Nucleus accumbens (tissue), 56 donors: ENCODE data around the gene FAM13C.
A peak's percentile ranks its signal among the peaks of the same experiment; 100 is the strongest.
"Not testable (repeated sequence)": the region's sequence is repeated elsewhere in the genome, so short reads cannot be mapped to it uniquely, and the experiment has no call there.

ENCODE experiments used
- DNase-seq, 56 donors: peaks; one replicate each; lab custom pipeline; 2025; lab: John Stamatoyannopoulos, UW

FAM13C gene

DNA sequence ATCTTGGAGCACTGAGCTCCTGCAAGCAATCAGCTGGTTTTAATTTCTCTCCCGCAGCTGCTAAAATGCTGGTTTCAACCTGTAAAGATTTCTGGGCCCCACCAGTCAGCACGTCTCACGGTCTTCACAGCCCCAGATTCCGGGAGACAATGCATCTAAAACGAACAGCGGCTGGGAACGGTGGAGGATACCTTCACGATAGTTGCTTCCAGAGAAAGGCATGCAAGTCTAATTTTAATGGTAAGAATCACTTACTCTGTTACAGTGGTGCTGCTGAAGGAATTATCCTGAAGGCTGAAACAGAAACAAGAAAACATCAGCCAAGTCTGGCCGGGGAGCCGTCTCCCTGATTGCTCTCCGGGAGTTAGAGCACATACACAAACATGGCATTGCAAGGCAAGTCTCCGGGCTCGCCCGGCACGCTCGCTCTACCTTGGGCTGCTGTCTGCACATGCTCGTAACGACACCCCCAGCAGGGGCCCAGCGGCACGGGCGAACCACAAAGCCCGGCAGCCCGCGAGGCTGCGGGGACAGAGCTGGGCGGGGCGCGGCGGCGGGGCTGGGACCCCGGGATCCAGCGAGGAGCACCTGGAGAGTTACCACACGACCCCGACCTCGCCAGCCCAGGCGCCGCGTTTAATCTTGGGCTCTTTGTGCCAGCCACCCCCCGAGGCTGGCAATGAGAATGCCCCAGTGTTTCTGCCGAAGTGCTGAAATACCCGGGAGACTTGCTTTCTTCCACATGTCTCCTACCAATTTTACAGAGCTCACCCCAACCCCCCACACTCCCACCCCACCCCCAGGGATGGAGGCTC is at the start of gene FAM13C:
Gene FAM13C, minus strand, starts transcription at position 406 of the 815 bp plus-strand sequence. Its CDS starts 89 bp downstream, at position 317.
- peak in 55 of 56 donors; percentile 15 to 83 (median 70) for DNase-seq

DNA sequence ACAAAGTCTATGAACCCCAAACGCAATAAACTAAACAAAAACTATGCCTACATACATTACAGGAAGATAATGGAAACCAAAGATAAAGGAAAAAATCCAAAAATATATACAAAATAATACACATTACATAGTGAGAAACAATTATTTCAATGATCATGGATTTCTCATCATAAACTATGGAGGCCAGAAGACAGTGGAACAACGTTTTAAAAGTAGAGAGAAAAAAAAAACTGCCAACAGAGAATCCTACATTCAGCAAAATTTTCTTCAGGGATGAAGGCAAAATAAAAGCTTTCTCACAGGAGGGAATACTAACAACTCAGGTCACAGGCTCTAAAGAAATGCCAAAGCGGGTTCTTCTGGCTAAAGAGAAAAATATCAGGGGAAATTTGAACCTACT is 42.9 kb upstream of the FAM13C start:
- no peak for DNase-seq

DNA sequence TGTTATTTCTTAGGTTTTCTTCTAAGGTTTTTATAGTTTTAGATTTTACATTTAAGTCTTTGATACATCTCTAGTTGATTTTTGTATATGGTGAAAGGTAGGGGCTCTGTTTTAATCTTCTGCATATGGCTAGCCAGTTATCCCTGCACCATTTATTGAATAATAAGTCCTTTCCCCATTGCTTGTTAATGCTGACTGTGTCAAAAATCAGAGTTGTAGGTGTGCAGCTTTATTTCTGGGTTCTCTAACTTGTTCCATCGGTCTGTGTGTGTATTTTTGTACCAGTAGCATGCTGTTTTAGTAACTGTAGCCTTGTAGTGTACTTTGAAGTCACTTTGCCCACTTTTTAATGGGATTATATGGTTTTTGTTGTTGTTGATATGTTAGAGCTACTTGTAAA is 37.9 kb upstream of the FAM13C start:
- DNase-seq, result no peak

DNA sequence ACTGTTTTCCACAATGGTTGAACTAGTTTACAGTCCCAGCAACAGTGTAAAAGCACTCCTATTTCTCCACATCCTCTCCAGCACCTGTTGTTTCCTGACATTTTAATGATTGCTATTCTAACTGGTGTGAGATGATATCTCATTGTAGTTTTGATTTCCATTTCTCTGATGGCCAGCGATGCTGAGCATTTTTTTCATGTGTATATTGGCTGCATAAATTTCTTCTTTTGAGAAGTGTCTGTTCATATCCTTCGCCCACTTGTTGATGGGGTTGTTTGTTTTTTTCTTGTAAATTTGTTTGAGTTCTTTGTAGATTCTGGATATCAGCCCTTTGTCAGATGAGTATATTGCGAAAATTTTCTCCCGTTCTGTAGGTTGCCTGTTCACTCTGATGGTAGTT is 37.0 kb upstream of the FAM13C start:
- not testable (repeated sequence) for DNase-seq

DNA sequence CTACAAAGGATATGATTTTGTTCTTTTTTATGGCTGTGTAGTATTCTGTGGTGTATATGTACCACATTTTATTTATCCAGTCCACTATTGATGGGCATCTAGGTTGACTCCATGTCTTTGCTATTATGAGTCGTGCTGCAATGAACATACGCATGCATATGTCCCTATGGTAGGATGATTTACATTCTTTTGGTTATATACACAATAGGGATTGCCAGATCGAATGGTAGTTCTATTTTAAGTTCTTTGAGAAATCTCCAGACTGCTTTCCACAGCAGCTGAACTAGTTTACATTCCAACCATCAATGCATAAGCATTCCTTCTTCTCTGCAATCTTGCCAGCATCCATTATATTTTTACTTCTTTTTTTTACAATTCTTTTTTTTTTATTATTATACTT is 35.6 kb upstream of the FAM13C start:
- no peak for DNase-seq

DNA sequence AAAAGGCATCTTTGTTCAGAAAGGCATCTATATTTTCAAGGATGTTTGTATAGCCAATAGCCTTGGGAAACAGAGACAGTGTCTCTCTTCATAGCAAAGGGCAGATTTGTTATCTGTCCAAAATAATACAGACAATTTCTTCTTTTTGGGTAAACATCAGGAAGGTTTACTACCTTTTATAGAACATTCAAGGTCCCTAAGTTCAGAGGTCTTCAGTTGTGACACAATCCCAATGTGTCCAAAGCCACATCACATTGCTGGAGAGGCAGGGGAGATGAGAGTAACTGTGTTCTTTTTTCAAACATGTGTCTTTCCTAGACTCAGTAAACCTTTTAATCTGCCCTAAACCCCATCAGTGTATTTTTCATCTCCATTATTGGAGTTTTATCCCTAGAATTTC is 33.6 kb upstream of the FAM13C start:
- no peak for DNase-seq

DNA sequence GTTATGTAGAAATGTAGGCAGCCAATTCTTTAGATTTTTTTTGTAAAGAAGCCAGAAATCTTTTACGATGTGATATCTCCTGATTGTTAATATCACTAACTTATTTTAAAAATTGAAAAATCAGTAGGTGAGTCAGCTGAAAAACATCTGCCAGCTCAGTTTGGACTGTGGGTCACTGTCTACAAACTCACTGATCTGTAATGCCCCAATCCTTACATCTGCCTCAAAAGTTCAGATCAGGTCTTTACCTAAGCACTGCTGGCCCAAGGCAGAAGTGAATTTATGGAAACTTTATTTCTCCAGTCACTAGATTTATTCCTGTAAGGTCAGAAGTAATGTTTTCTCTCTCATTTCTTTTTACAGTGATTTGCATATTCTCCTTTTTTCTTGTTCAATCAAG is 31.0 kb upstream of the FAM13C start:
- no peak for DNase-seq

DNA sequence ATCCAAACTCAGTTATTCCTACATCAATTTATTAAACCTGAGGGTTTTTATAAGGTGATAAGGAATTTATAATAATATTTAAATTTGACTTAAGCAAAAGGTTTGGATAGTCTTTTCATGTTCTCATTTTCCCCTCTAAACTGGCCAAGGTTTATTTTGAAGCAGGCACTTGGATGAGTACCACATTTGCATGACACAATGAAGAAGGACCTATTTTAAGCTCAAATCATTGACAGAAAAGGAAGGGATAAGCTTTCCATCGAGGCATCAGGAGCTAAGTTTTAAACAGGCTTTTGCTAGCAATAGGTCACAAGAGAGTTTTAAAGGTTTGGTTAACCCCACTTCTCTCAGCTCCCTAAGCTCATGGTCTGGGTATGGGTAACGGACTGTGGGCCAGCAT is 28.7 kb upstream of the FAM13C start:
- no peak for DNase-seq

DNA sequence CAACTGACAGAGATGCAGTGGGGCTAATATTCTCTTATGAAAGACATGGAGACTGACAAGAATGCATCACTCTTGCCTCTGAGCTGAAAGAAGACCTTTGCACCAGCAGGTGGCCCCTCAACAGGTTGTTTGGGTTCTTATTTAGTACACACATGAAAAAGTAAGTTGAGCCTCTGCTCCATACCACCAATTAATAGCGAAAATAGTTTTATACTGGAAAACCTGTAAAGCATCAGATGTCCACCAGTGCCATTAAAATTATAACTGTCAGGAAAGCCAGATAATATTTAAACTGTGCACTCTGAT is 26.3 kb upstream of the FAM13C start:
- no peak for DNase-seq

DNA sequence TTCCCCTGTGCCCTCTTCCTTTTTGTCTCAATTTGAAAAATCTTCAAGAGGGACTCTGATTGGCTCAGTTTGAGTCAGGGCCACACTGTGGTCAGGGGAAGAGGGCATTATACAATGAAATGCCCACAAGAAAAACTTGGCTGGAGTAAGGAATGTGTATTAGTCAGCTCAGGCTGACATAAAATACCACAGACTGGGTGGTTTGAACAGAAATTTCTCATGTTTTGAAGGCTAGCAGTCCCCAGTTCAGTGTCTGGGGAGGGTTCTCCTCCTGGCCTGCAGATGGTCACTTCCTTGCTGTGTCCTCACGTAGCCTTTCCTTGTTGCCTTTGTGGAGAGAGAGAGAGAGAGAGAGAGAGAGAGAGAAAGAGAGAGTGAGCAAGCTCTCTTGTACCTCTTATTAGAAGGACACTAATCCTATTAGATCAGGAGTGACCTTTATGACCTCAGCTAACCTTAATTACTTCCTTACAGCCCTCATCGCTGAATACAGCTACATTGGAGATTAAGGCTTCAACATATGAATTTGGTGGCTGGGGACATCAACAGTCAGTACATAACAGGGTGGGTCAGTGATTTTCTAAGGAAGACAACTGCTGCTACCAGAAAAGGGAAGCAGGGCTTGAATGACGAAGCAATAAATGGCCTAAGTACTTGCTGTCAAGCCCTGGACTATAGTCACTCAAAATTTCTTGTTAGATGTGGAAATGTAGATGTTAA is 25.8 kb upstream of the FAM13C start:
- no peak for DNase-seq

DNA sequence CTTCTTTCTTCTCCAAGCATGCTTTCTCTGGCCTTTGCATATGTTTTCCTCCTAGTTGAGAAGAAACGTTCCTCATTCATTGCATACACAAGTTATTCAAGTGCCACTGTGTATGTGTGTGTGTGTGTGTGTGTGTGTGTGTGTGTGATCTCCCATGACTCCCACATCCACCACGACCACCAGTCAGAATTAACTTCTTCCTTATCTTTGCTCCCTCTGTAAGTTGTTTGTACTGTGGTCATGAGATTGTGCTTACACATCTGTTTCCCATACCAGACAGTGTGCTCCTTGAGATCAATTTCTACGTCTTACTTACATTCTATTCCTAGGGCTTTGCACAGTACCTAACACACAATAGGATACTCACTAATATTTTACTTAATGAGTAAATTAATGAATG is 22.4 kb upstream of the FAM13C start:
- no peak for DNase-seq

DNA sequence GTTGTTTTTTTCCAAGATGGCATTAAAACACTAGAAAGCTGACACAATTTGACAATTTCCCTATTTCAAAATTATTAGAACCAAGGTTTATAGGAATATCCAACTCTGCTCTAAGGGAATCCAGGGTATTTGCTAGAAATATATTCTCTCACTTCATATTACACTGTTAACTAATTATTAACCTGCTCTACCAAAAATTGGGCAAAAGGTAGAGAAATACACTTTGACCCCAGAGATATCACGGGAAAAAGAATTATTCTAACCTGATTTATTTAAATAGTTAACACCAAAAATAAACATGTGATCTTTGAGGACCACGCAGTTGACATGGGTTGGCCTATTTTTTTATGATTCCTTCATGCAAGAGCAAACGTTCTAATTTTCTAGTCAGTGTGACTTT is 21.6 kb upstream of the FAM13C start:
- DNase-seq, result no peak

DNA sequence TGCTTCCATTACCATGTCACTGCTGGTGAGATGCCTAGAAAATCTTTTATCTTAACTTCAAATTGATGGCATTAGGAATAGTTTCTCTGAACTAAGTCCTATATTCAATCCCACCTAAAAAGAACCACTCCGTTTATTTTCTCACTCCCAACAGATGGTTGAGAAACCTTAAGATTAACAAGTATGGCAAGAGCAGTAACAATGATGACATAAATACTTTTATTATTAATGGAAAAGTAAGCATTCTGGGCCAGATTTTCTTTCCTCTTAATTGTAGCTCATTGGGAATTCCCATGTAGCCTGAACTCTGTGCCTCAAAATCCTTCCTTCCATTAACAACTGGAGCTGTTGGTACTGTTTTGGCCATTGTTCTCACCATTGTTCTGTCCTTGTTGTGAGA is 21.1 kb upstream of the FAM13C start:
- no peak for DNase-seq

DNA sequence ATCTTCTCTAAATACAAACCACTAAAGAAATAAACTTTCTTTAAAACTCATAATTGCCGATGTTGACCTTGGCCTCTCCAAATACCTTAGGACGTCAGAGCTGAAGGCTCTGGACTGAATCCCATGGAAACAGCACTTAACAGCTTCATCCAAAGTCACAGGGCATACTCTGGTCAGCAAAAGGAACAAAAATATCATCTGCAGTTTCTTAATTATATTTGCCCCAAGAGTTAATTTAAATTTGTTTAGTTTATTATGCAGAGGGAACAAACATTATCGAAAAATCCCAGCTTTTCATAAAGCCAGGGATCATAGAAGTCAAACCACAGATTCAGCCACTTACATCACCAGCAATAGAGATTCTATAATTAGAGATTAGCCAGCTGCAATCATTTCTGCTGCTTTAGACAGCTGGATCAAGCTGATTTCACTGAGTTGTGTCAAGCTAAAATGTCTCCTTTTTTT is 20.5 kb upstream of the FAM13C start:
- no peak for DNase-seq

DNA sequence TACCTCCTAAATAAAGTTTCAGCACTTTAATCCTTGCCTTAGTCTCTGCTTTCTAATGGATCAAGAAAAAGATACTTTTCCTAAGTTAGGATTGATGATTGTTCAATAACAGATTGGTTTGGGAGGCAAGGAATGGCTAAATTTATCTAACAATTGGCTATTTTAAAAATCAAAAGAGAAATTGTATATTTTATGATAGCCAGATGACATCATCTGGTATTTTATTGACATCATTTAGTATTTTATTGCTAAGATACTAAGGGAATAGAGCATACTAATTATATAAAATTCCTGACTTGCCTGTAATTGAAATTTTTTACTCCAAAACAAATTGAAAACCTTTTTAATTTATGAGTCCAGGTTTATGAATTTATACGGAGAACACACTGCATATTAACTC is 19.3 kb upstream of the FAM13C start:
- no peak for DNase-seq

DNA sequence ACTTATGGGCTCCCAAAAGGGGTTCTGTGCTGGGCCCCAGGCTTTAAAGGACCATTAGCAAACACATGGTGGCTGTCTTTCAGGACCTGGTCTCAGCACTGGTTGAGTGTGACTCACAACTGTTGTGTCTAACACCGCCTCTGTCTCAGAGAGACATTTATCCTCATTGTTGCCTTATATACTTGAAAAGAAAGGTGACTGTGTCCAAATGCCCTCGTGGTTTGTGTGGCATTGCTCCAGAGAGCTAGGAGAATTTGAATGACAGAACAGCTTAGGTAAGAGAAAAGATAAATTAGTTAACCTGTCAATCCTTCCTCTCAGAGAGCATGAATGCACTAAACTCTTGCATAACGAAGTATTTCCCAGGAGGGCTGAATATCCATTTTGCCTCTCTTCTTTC is 14.5 kb upstream of the FAM13C start:
- no peak for DNase-seq

DNA sequence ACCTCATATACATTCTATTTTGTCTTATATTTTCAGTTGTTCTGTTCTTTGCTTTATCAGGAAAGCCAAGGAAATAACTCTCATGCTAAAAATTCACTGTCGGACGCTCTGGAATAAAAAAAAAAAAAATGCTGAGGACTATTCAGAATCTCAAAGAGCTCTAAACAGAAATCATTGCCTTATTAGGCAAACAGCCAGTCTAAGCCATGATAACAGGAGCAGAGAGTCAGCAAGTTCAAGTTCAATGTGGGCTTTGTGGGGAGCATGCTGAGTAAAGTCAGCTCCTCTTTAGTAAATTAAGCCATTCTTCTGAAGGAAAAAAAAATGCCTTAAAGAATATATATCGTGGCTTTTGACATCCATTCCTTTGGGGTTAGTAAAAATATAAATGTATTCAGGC is 13.6 kb upstream of the FAM13C start:
- no peak for DNase-seq

DNA sequence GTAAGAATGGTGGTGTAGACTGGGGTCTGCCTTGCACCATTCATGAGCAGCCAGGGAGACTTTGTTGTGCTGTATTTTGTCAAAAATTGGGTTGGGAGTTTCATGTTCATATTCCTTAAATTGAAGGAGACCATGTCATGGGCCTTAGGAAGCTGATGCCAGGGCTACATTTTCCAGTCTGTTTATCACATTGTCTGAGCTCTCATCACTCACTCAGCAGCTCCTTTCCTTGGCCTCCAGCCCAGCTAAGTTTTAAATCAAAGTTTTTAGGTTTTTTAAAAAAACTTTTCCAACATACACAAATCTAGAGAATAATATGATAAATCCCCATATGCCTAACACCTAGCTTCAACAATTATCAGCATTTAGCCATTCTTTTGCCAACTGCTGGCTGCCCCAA is 12.6 kb upstream of the FAM13C start:
- DNase-seq, result no peak

DNA sequence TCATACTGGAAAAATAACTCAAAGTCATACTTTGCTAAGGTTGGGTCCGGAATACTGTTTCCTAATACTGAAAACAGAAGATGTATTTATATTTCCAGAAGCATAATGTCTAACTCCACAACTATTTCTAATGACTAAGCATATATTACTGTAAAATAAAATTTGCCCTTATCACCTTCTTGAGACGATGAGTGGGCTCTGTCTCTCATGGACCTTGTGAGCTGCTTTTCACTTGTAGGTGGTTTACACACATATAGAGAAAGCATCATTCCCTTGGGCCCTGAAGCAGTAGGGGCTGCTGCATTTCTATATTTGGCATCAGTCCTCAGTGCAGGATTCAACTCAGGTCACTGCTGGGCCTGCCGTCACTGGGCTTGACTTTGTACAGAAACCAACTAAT is 10.7 kb upstream of the FAM13C start:
- no peak for DNase-seq

DNA sequence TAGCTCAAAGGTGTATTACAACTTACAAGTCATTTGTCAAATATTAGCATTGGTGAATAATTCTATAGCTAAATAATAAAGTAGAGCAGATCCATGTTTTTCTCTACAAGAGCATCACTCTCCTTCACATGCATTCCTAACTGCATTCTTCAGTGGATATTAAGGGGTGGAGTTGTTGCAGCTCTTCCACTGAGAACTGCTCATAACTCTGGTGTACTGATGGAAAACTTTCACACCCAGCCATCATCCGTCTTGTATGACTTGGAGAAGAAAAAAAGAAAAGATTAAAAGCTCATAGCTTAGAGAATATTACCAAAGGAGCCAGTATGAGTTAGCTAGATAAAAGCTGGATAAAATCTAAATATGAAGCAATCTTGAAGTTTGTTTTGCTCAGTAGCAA is 10.2 kb upstream of the FAM13C start:
- no peak for DNase-seq

DNA sequence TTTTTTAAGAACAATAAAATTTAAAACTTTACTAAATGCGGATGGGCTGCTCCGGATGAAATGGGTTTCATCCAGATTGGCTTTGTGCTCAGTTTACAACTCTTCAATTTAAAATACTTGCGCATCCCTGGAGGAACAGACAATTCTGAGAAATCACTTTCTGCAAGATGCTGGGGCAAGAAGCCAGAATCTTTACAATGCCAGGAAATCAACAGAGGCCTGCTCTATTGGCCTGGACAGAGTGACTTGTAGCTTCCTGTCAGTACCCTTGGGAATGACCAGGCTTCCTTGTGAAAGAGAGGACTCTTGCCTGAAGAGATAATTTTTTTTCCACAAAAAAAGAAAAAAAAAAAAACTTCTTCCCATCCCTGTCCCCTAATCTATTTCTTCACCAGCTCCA is 3.9 kb upstream of the FAM13C start:
- peak in 25 of 56 donors; percentile 2 to 58 (median 25) for DNase-seq

DNA sequence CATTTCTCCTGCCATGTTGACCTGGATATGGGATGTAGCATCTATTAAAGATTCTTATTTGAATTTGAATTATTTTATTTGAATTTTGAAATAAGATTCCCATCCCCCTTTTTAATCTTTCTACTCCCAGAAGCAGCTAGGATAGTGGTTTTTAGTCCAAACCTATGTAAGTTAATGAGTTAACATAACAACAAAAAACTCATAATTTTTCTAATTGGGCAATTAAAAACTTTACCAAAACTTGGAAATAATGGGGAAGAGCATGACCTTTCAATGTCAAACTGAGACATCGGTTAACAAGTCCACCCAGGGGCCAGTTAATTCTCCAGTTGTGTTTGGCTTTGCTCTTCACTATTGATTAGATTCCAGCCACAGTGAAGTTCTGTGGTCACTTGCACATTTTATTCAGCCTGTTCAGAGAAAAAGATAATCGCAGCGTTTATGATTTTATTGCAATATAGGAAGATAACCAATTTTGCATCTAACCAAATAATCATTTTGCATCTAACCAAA is 1.2 kb upstream of the FAM13C start:
- DNase-seq, result no peak
